Natural killer cell treated with Interleukin-12 subunit alpha and Interleukin-12 subunit beta and Interleukin-15 and Interleukin-18, amount 100 ng/mL, for 72 hours (primary cell): ENCODE measurements around the gene PARVB. TPM values are rescaled to one million over a fixed set of nuclear protein-coding genes. Genes with fewer than 3 reads are reported as not detected.

Source experiments
- ATAC-seq, 2 donors: fragments of 150-1000 bp; cut with Tn5 transposase in 1 of 2; sonication (Bioruptor Pico), chemical (Tn5 transposase) in 1 of 2; 2 replicates each; pipeline ENCODE4 v1.10.0; 2021
- DNase-seq: peaks from one replicate; pipeline ENCODE4 v3.0.0; 2022; ENCODE audit warnings: low spot score
- H3K27ac Mint-ChIP-seq, 2 donors: 1 replicate in 1 of 2; 2 replicates in 1 of 2; pipeline ENCODE4 v1.8.0; 2022; ENCODE audit warnings: mixed read lengths in 2 of 2, mild to moderate bottlenecking in 1 of 2, moderate library complexity in 1 of 2
- H3K27me3 Mint-ChIP-seq, 2 donors: 1 replicate in 1 of 2; 2 replicates in 1 of 2; pipeline ENCODE4 v1.8.0; 2022; ENCODE audit warnings: mixed read lengths in 2 of 2
- H3K36me3 Mint-ChIP-seq: one replicate; pipeline ENCODE4 v1.8.0; 2022; ENCODE audit warnings: mixed read lengths
- H3K4me1 Mint-ChIP-seq, 2 donors: 1 replicate in 1 of 2; 2 replicates in 1 of 2; pipeline ENCODE4 v1.8.0; 2022; ENCODE audit warnings: low read depth in 2 of 2, mixed read lengths in 2 of 2, mild to moderate bottlenecking in 1 of 2
- H3K4me3 Mint-ChIP-seq: one replicate; pipeline ENCODE4 v1.8.0; 2022; ENCODE audit warnings: mixed read lengths
- H3K9me3 Mint-ChIP-seq: 2 replicates; pipeline ENCODE4 v1.8.0; 2022; ENCODE audit warnings: mixed read lengths
- total RNA-seq, 2 donors: library from RNA; stranded (reverse); gene quantifications; one replicate each; pipeline ENCODE4 v1.2.3, GENCODE V29; 2022

Gene PARVB
- total RNA-seq, 2 donors from 2014 or later, result 16.9 to 61.3 TPM

GRCh38 chr22:44200451-44200850 is 176.3 kb downstream of the PARVB start:
- Mint-ChIP-seq H3K36me3 (peaks cover 16% of the 10 kb centered on the region), H3K27me3 (no peaks in the 10 kb centered on the region), H3K27ac (no peak overlapping the region), H3K9me3 (no peaks in the 10 kb centered on the region), H3K4me1 (peaks cover 16 to 20% of the 10 kb centered on the region in 2 donors), H3K4me3 (no peak overlapping the region)
- no peak for DNase-seq
- peak in 1 of 2 donors; percentile 18 for ATAC-seq

- DNase-seq (no peak), ATAC-seq (peak in 1 of 2 donors; percentile 8)
- Mint-ChIP-seq H3K4me1 (peaks cover 16 to 20% of the 10 kb centered on the region in 2 donors), H3K36me3 (peaks cover 16% of the 10 kb centered on the region), H3K27me3 (no peaks in the 10 kb centered on the region), H3K27ac (no peak overlapping the region), H3K9me3 (no peaks in the 10 kb centered on the region), H3K4me3 (no peak overlapping the region)
Observed at GRCh38 chr22:44200855-44201550, 176.9 kb downstream of the PARVB start.

- no peaks in the 10 kb centered on the region for H3K27me3 Mint-ChIP-seq
- H3K27ac Mint-ChIP-seq, result no peak overlapping the region
- no peak overlapping the region for H3K4me3 Mint-ChIP-seq
- ATAC-seq, result no peak
- H3K36me3 Mint-ChIP-seq, result peaks cover 16% of the 10 kb centered on the region
- H3K9me3 Mint-ChIP-seq, result no peaks in the 10 kb centered on the region
- H3K4me1 Mint-ChIP-seq, result peaks cover 16 to 20% of the 10 kb centered on the region in 2 donors
- no peak for DNase-seq
Observed at GRCh38 chr22:44201665-44202064, 177.6 kb downstream of the PARVB start.

- Mint-ChIP-seq H3K9me3 (no peaks in the 10 kb centered on the region), H3K27me3 (no peaks in the 10 kb centered on the region), H3K27ac (no peak overlapping the region), H3K36me3 (peaks cover 16% of the 10 kb centered on the region), H3K4me3 (no peak overlapping the region), H3K4me1 (peaks cover 16 to 20% of the 10 kb centered on the region in 2 donors)
- ATAC-seq (no peak), DNase-seq (no peak)
Observed at GRCh38 chr22:44202261-44202789, 178.2 kb downstream of the PARVB start.

GRCh38 chr22:44203203-44203602 is 179.1 kb downstream of the PARVB start:
- ATAC-seq, result no peak
- Mint-ChIP-seq H3K36me3 (peaks cover 15% of the 10 kb centered on the region), H3K9me3 (no peaks in the 10 kb centered on the region), H3K4me3 (no peak overlapping the region), H3K27me3 (no peaks in the 10 kb centered on the region), H3K27ac (no peak overlapping the region), H3K4me1 (peaks cover 15 to 23% of the 10 kb centered on the region in 2 donors)
- DNase-seq, result no peak

DNA sequence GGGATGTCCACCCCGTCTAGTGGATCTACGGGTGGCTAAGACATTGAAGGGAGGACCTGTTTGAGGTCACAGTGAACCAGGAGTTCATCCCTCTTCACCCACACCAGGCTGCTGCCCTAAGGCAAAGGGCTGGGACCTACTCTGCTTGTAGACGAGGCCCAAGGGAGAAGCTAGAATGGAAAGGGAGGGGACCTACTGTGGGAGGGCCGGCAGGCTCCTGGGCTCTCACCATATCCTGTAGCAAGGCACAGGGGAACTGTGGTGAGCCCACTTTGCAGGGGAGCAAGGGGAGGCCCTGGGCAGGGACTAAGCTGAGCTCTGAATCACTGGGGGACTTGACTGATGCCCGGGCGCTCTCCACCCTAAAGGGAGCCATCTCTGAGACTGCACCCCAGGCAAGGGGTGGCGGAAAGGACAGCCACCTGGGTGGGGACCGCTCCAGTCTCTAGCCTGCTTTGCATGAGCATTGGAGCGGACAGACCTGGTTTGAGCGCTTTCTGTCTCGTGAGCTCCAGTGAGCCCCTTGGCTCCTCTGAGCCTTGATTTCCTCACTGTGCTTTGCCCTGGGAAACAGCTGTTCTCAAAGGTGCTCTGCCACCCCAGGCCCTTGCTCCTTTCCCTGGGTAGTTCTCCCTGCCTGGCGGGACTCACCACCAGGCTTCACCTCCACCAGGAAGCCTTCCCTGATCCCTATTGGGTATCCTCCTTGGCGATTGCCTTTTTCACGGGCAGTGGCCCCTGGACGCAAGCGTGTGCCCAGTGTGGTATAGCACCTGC is 180.8 kb downstream of the PARVB start:
- no peak for ATAC-seq
- H3K27ac Mint-ChIP-seq, result no peak overlapping the region
- no peaks in the 10 kb centered on the region for H3K27me3 Mint-ChIP-seq
- peaks cover 6 to 23% of the 10 kb centered on the region in 2 donors for H3K4me1 Mint-ChIP-seq
- H3K4me3 Mint-ChIP-seq, result no peak overlapping the region
- H3K36me3 Mint-ChIP-seq, result peaks cover 12% of the 10 kb centered on the region
- peaks cover 7% of the 10 kb centered on the region for H3K9me3 Mint-ChIP-seq
- peak; percentile 50 for DNase-seq

- peaks cover 7% of the 10 kb centered on the region for H3K9me3 Mint-ChIP-seq
- no peak for ATAC-seq
- H3K27ac Mint-ChIP-seq, result no peak overlapping the region
- DNase-seq, result peak; percentile 54
- H3K4me3 Mint-ChIP-seq, result no peak overlapping the region
- H3K36me3 Mint-ChIP-seq, result peaks cover 14% of the 10 kb centered on the region
- no peaks in the 10 kb centered on the region for H3K27me3 Mint-ChIP-seq
- peaks cover 11 to 23% of the 10 kb centered on the region in 2 donors for H3K4me1 Mint-ChIP-seq
Observed at GRCh38 chr22:44205516-44206329, 181.6 kb downstream of the PARVB start.

DNA sequence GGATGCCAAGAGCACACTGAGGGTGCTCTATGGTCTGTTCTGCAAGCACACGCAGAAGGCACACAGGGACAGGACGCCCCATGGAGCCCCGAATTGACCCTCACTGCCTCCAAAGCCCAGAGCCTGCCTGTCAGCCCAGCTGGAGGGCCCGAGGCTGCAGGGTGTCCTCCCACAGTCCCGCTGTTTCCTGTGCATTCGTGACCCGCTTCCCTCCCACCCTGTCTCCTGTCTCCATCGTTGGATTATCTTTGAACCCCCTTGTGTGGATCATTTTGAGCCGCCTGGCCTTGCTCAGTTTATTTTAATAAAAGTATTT is 182.2 kb downstream of the PARVB start:
- Mint-ChIP-seq H3K4me1 (peaks cover 15 to 21% of the 10 kb centered on the region in 2 donors), H3K27ac (no peak overlapping the region), H3K27me3 (no peaks in the 10 kb centered on the region), H3K9me3 (peaks cover 7% of the 10 kb centered on the region), H3K4me3 (no peak overlapping the region), H3K36me3 (peaks cover 14% of the 10 kb centered on the region)
- DNase-seq, result peak; percentile 42
- ATAC-seq, result no peak

DNA sequence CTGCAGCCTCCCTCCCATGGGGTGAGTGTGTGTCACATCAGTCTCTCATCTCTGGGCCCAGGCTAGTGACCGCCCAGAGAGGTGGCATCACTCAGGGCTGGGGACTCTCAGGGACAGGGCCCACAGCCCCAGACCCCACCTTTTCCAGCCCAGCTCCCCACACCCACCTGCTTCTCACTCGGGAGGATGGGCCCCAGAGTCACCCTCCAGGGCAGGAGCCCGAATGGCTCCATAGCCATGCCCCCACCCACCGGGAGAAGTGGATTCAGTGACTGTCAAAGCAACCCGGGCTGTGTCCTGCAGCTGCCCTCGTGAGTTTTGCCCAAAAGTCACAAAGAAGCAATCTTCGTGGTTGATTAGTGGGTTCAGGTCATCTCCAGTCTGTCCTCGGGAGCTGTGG is 182.6 kb downstream of the PARVB start:
- no peaks in the 10 kb centered on the region for H3K27me3 Mint-ChIP-seq
- H3K36me3 Mint-ChIP-seq, result peaks cover 14% of the 10 kb centered on the region
- peaks cover 19 to 23% of the 10 kb centered on the region in 2 donors for H3K4me1 Mint-ChIP-seq
- H3K4me3 Mint-ChIP-seq, result no peak overlapping the region
- H3K9me3 Mint-ChIP-seq, result peaks cover 7% of the 10 kb centered on the region
- H3K27ac Mint-ChIP-seq, result no peak overlapping the region
- ATAC-seq (no peak), DNase-seq (peak; percentile 54)

GRCh38 chr22:44207173-44207980 is 183.3 kb downstream of the PARVB start:
- no peak for DNase-seq
- H3K27ac Mint-ChIP-seq, result no peak overlapping the region
- ATAC-seq, result no peak
- H3K4me1 Mint-ChIP-seq, result peaks cover 21 to 22% of the 10 kb centered on the region in 2 donors
- peaks cover 7% of the 10 kb centered on the region for H3K9me3 Mint-ChIP-seq
- H3K4me3 Mint-ChIP-seq, result no peak overlapping the region
- peaks cover 14% of the 10 kb centered on the region for H3K36me3 Mint-ChIP-seq
- no peaks in the 10 kb centered on the region for H3K27me3 Mint-ChIP-seq

- Mint-ChIP-seq H3K4me1 (peaks cover 21 to 22% of the 10 kb centered on the region in 2 donors), H3K36me3 (peaks cover 14% of the 10 kb centered on the region), H3K27ac (peak overlapping the region in 1 of 2 donors; percentile 43), H3K4me3 (no peak overlapping the region), H3K27me3 (no peaks in the 10 kb centered on the region), H3K9me3 (peaks cover 7% of the 10 kb centered on the region)
- ATAC-seq, result no peak
- no peak for DNase-seq
Observed at GRCh38 chr22:44207981-44208317, 183.8 kb downstream of the PARVB start.

GRCh38 chr22:44209343-44209742 is 185.2 kb downstream of the PARVB start:
- H3K4me3 Mint-ChIP-seq, result no peak overlapping the region
- H3K27me3 Mint-ChIP-seq, result no peaks in the 10 kb centered on the region
- H3K9me3 Mint-ChIP-seq, result peaks cover 7% of the 10 kb centered on the region
- DNase-seq (no peak), ATAC-seq (no peak)
- H3K27ac Mint-ChIP-seq, result no peak overlapping the region
- peaks cover 21 to 22% of the 10 kb centered on the region in 2 donors for H3K4me1 Mint-ChIP-seq
- H3K36me3 Mint-ChIP-seq, result peaks cover 14% of the 10 kb centered on the region

GRCh38 chr22:44210722-44211121 is 186.6 kb downstream of the PARVB start:
- Mint-ChIP-seq H3K36me3 (peaks cover 14% of the 10 kb centered on the region), H3K27me3 (no peaks in the 10 kb centered on the region), H3K9me3 (peaks cover 7% of the 10 kb centered on the region), H3K27ac (no peak overlapping the region), H3K4me1 (peaks cover 21 to 22% of the 10 kb centered on the region in 2 donors), H3K4me3 (no peak overlapping the region)
- ATAC-seq (no peak), DNase-seq (no peak)
